Stimulated activated CD8-positive, alpha-beta memory T cell treated with anti-CD3 and anti-CD28 coated beads, Interleukin-4, amount 100 ng/mL, for 24 hours (primary cell): ENCODE data around the gene DNASE1L1.

Experiments used
- DNase-seq: peaks from one replicate; pipeline ENCODE4 v3.0.0-alpha.2; 2020; ENCODE audit warnings: low read depth

Gene DNASE1L1

DNA sequence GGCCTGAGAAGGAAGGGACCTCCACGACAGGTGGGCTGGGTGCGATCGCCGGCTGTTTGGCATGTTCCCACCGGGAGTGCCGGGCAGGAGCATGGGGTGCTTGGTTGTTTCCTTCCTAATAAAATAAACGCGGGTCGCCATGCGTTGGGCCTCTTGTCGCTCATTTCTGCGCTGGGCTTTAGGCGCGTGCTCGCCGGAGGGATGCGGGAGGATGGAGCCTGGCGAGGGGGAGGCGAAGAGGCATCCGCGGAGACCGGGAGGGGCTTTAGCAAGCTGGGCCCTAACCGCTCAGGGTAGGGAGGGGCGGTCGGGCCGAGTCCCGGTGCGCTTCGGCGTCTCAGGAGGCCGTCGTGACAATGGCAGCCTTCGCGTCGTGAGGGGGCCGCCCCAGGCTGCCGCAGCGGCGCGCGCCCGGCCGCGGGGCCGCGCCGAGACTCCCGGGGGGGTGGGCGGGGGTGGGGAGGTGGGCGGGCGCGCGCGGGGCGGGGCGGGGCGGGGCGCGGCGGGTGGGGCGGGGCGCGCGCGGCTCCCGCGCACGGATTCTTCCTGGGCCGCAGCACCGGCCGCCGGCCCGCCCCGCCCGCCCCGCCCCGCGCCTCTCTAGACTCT lies 27.4 kb upstream of the DNASE1L1 start:
- no peak for DNase-seq

GRCh38 chrX:154435171-154435733 lies 26.2 kb upstream of the DNASE1L1 start:
- DNase-seq, result no peak

DNA sequence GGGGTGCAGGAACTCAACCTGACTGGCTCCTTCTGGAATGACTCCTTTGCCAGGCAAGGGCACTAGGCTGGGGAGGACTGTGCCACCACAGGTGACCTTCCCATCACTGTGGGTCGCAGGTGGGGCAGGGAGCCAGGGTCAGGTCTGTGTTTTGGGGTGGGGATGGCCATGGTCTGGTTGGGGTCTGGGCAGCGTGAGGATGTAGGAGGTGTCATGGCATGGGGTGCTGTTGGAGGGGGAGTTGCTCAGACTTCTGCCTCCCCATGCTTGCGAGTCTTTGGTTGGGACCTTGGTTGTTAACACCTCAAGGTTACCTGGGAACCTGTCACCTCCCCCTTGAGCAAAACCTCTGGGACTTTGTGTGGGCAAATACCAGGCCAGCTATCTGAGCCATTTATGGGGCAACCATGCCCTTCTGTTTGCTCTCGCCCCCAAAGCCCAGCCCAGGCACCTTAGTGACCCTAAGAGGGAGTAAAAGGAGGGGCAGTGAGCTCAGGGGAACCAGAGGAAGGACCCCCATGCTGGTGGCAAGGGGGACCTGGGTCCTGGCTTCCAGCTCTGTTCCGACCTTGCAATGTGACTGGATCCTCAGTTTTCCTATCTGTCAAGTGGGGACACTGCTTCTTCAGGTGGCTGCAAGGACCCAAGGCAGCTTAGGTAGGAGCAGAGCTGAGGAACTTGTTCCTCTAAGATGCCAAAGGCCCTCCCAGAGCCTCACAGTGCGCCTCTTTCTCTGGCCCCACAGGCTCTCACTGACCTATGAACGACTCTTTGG lies 25.5 kb upstream of the DNASE1L1 start:
- DNase-seq, result no peak

- no peak for DNase-seq
Observed at GRCh38 chrX:154433605-154434004, 24.6 kb upstream of the DNASE1L1 start.

DNA sequence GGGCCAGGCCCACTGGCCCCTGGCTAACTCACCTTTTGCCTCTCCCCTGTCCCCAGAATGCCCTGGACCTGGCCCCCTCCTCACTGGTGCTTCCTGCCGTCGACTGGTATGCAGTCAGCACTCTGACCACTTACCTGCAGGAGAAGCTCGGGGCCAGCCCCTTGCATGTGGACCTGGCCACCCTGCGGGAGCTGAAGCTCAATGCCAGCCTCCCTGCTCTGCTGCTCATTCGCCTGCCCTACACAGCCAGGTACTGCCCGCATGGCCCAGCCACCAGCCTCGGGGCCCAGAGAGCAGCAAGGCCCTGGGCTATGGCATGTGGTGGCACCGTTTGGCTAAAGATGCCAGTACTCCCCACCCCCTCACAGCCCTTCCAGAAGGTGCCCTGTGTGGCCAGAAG lies 23.2 kb upstream of the DNASE1L1 start:
- DNase-seq, result no peak

- DNase-seq, result no peak
Observed at GRCh38 chrX:154431341-154431740, 22.3 kb upstream of the DNASE1L1 start.

DNA sequence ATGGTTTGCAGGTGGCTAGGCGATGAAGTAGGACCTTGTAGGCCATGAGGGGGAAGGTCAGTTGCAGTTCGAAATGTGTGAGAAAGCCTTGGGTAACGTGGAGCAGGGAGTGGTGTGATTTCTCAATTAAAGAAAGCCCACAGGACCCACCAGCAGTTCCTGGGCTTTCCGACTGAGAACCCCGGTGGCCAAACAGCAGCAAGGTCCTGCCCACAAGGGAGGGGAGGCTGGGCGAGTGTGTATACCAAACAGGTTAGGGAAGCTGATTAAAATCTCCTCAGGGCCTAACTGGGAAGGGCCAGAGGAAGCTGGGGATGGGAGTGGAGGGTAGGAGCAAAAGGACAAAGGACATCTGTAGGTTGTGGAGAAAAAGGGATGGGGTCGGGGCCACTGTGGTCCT lies 21.9 kb upstream of the DNASE1L1 start:
- DNase-seq, result no peak

DNA sequence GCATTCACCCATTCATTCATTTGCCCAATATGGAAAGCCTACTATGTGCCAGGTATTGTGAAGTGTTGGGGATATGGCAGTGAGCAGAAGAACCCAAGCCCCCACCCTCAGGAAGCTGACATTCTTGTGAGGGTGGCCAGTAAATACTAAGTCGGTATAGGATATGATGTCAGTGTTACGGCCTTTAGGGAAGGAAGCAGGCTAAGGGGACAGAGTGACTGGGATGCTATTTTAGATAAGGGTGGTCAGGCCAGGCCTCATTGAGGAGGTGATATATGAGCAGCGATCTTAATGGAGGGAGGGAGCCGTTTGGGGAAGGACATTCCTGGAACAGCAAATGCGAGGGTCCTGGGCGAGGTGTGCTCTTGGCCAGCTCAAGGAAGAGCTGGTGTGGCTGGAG lies 21.4 kb upstream of the DNASE1L1 start:
- no peak for DNase-seq

DNA sequence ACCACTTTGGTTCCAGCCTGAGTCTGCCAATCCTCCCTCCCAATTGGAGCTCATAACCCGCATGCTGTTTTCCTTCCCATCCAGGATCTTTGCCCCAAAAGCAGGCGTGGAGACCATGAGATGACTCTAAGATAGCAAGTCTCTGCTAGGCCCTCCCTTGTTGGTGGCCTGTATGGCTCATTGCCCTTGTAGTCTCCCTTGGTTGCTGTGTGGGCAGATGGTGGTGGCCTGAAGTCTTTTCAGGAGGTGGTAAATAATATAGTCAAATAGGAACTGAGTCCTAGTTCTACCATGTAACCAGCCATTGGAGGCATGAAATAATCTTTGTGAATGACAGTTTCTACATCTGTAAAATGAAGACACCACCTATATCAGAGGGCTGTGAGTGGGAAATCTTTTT lies 20.7 kb upstream of the DNASE1L1 start:
- no peak for DNase-seq

DNA sequence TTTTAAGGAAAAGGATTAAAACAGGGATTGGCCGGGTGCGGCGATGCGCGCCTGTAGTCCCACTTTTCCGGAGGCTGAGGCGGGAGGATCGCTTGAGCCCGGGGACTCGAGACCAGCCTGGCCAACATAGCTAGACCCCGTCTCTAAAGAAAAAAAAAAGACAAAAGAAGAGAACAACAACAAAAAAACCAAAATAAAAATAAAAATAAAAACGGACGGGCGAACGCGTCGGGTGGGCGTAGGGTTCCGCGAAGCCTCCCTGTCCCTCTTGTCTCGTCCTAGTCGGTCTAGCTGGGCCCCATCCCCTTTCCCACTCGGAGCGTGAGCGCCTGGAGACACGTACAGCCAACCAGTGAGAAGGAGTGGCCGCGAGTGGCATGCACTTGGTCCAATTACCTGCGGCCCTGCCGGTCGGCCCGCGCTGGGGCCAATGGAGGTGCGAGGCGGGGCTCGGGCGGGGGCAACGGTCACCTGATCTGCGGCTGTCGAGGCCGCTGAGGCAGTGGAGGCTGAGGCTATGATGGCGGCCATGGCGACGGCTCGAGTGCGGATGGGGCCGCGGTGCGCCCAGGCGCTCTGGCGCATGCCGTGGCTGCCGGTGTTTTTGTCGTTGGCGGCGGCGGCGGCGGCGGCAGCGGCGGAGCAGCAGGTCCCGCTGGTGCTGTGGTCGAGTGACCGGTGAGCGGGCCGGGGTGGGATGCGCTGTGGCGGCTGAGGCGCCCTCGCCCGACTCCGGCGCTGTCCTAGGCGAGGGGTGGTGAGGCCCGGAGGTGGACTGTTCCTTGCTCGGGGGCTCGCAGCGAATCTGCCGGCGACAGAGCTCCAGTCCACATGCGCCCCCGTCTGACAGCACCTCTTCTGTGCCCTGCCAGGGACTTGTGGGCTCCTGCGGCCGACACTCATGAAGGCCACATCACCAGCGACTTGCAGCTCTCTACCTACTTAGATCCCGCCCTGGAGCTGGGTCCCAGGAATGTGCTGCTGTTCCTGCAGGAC lies 19.4 kb upstream of the DNASE1L1 start, which contains the start of gene ATP6AP1:
ATP6AP1 (plus strand) TSS at position 502 of the 996 bp plus-strand sequence; CDS start at position 518, 16 bp downstream.
- peak; percentile 77 for DNase-seq

DNA sequence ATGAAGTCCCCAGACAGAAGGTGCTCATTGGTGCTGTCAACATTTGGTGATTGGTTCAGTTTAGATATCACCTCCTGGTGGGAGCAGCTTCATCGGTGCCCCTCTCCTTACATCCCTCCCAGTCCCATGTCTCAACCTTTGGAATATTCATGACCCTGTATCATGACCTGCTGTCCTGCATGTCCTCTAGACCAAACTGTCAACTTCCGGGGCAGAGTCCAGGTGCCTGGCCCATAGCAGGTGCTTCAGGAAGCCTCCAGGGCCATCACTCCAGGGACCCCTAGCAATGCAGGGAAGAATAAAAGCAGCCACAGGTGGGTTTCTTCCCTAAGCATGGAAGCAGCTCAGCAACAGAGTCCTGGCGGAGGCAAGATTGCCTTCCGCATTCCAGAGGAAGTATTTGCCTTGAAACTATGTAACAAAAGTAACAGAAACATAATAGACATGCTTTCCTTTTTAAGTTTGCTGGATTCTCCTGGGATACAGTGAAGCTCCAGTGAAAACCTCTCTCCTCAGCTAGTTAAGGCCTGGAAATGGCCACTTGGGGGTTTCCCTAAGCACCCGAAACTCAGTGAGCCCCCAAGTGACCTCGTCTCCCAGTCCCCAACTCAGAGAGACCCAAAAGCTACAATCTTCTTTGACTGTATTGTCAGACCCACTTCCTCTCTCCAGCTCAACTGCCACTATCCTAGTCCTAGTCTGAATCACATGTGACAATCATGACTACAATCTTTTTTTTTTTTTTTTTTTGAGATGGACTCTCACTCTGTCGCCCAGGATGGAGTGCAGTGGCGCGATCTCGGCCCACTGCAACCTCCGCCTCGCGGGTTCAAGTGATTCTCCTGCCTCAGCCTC lies 18.1 kb upstream of the DNASE1L1 start:
- DNase-seq, result no peak

DNA sequence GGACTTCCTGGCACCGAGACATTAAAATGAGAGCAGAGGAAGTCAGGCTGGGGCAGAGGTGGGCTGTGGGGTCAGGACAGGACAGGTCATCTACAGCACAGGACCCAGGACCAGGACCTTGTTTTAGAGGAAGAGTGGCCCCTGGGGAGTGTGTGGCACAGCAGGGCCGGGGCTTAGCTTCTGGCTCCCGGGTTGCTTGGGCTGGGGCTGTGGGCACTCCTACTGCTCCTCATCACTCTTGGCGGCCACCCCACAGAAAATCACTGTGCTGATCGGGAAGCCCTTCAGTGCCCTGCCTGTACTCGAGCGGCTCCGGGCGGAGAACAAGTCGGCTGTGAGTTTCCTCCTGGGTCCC lies 11.3 kb upstream of the DNASE1L1 start:
- no peak for DNase-seq

- DNase-seq, result no peak
Observed at GRCh38 chrX:154419688-154420401, 10.8 kb upstream of the DNASE1L1 start.

GRCh38 chrX:154419189-154419588 lies 10.1 kb upstream of the DNASE1L1 start:
- no peak for DNase-seq

DNA sequence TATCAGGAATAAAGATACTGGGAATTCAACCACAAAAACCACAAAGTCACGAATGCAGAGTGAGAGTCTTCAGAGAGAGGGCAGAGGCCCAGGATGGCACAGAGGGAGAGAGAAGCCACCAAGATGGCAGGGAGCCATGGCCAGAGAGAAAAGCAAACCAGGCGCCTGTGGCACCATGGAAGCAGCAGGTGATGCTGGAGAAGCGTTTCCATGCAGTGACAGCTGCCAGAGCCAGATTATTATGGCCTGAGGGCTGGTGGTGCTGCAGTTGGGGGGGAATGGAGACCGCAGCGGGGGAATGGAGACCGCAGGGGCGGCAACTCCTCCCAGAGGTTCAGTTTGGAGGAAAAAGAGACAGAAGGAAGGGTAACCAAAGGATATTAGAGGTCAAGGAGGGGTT lies 8.1 kb upstream of the DNASE1L1 start:
- DNase-seq, result no peak

DNA sequence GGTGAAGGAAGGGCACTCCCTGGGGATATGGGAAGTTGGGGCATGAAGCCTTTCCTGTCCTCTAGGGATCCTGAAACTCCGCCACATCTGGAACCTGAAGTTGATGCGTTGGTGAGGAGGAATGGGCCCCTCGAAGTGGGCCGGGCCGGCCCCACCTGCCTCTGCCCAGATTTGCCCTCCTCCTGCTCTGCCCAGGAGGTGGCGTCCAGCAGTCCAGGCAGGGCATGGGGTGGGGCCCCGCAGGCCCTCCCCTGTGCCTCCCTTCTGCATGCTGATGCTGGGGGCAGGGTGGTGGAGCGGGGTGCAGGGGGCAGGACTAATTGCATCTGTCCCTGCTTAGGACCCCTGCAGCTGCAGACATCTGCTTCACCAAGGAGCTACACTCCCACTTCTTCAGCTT lies 4.1 kb upstream of the DNASE1L1 start:
- DNase-seq, result no peak

- DNase-seq, result no peak
Observed at GRCh38 chrX:154412468-154412867, 3.4 kb upstream of the DNASE1L1 start.

- DNase-seq, result peak; percentile 47
Observed at GRCh38 chrX:154411981-154412340, 2.9 kb upstream of the DNASE1L1 start.

DNA sequence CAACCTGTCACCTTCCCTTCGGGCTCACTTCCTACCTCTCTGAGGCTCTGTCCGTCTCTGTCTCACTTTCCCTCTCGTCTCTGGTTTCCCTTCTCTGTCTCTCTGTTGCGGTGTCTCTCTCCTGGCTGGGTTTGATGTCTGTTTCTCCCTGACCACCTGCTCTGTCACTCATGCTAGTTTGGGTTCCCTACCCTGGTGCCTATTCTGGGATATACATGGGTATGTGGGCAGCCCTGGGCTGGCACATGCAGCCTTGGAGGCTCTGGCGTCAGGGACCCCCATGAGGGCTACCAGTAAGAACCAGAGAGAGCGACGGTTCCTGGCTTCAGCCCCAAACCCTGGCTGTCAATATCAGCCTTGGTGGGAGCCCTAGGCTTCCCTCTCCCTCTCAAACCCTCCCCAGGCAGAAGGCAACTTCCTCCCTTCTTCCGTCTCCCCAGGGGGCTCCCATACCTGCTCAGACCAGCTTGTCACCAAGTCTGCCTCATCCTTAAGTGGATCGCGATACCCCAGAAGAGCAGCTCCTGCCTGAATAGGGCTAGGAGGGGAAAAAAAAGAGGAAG lies 314 bp downstream of the DNASE1L1 start:
- no peak for DNase-seq

- DNase-seq, result no peak
Observed at GRCh38 chrX:154404625-154405192, 4.3 kb downstream of the DNASE1L1 start.
